ENCODE data around the gene WWC2. TPM values are rescaled to one million over a fixed set of nuclear protein-coding genes. Genes with fewer than 3 reads are reported as not detected.

Gene WWC2
- total and polyA plus RNA-seq, 7 donors: 2.9 to 15.5 (median 7.8) TPM

DNA sequence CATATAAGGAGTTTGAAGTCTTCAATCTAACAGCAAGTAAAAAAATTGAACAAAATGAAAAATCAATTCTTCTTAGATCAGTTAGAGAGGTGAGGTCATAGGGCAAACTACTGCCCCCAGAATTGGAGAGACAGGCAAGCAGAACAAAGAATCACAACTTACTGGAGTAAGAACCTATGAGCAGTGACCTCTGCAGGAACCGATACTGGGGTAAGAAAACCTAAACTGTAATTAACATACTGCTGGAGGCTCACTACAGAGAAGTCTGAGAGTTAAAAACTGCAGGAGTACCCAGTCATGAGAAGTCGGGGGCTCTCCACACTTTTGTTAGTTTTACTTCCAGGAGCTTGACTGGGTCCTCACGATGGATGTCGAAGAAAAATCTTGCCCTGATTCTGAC lies 205.0 kb downstream of the WWC2 start:
- Histone ChIP-seq H3K27ac (no peak overlapping the region), H3K9me3 (no peaks in the 10 kb centered on the region), H3K4me3 (no peak overlapping the region), H3K36me3 (ENCODE audit: insufficient read depth in 1 of 2, low read depth in 1 of 2) (peaks cover 0 to 4% of the 10 kb centered on the region in 2 donors), H3K27me3 (ENCODE audit: insufficient read depth in 3 of 3, low read length in 2 of 3) (no peaks in the 10 kb centered on the region), H3K4me1 (no peaks in the 10 kb centered on the region)
- DNase-seq (no peak), ATAC-seq (no peak)
- intact Hi-C loops (cut with DNase I): no loop called here
- WGBS, 3 donors: 98% methylated on average over 4 of the region's 4 CpGs
- TF ChIP-seq, protein P1, sequence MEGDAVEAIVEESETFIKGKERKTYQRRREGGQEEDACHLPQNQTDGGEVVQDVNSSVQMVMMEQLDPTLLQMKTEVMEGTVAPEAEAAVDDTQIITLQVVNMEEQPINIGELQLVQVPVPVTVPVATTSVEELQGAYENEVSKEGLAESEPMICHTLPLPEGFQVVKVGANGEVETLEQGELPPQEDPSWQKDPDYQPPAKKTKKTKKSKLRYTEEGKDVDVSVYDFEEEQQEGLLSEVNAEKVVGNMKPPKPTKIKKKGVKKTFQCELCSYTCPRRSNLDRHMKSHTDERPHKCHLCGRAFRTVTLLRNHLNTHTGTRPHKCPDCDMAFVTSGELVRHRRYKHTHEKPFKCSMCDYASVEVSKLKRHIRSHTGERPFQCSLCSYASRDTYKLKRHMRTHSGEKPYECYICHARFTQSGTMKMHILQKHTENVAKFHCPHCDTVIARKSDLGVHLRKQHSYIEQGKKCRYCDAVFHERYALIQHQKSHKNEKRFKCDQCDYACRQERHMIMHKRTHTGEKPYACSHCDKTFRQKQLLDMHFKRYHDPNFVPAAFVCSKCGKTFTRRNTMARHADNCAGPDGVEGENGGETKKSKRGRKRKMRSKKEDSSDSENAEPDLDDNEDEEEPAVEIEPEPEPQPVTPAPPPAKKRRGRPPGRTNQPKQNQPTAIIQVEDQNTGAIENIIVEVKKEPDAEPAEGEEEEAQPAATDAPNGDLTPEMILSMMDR (IDR thresholded peaks at IDR 0.05): no peak

DNA sequence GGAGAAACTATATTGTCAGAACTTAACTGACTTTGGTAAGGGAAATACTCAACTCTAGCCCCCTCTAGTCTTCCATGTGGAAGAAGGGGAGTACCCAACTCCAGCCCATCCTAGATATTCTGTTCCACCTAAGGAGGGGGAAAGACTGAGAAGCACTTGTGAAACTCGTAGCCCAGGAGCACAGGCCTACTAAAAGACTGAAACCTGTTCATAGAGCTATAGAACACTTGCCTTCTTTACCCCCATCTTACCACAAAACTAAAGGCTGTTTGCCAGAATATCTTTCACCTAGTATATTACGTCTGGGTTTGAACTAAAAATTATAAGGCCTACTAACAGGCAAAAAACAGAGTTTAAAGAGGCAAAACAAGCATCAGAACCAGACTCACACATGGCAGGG lies 205.5 kb downstream of the WWC2 start:
- H3K9me3 ChIP-seq: no peaks in the 10 kb centered on the region
- DNase-seq (no peak), ATAC-seq (no peak)
- H3K36me3 ChIP-seq (ENCODE audit: insufficient read depth in 1 of 2, low read depth in 1 of 2): peaks cover 0 to 4% of the 10 kb centered on the region in 2 donors
- no peaks in the 10 kb centered on the region for H3K4me1 ChIP-seq
- no peaks in the 10 kb centered on the region for H3K27me3 ChIP-seq (ENCODE audit: insufficient read depth in 3 of 3, low read length in 2 of 3)
- no peak overlapping the region for H3K4me3 ChIP-seq
- H3K27ac ChIP-seq: no peak overlapping the region
- intact Hi-C loops (cut with DNase I): no loop called here
- TF ChIP-seq, protein P1 (IDR thresholded peaks at IDR 0.05): no peak
- 95 to 100% (median 95%) methylated on average over 2 of the region's 2 CpGs for WGBS, 3 donors

DNA sequence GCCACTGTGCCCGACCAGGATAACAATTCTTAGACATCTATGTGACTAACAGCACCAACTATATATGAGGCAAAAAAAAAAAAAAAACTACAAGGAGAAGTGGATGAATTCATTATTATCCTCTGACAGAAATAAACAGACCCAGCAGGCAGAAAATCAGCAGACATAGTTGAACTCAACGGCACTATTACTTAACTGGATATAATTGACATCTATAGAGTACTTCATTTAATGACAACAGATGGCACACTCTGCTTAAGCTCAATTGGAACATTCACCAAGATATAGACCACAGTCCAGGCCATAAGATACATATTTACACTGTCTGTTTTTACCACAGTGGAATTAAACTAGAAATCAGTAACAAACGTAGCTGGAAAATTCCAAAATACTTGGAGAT lies 207.8 kb downstream of the WWC2 start:
- Histone ChIP-seq H3K4me3 (no peak overlapping the region), H3K4me1 (no peaks in the 10 kb centered on the region), H3K36me3 (ENCODE audit: insufficient read depth in 1 of 2, low read depth in 1 of 2) (peaks cover 0 to 4% of the 10 kb centered on the region in 2 donors), H3K27me3 (ENCODE audit: insufficient read depth in 3 of 3, low read length in 2 of 3) (no peaks in the 10 kb centered on the region), H3K27ac (no peak overlapping the region), H3K9me3 (no peaks in the 10 kb centered on the region)
- WGBS, 3 donors: 68 to 89% (median 80%) methylated on average over 3 of the region's 3 CpGs
- no peak for DNase-seq
- intact Hi-C loops (cut with DNase I): no loop called here
- ATAC-seq: no peak
- TF ChIP-seq, protein P1 (IDR thresholded peaks at IDR 0.05): no peak

DNA sequence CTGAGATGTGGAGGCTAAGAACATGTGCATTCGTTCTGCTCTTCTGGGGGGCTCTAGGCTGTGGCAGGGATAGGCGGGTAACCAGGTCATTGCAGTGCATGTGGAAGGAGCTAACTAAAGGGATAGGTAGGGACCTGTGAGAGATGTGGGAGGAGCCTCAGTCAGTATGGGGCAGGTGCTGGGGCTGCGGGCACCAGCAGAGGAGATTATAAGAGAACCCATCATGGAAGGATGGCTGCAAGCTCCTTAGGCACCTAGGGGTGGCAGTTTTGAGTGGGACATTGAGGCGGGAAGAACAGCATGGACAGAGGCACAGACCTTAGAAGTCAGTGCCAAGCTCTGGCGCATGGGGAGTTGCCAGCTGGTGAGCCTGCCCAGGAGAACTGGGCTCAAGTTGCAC lies 213.8 kb downstream of the WWC2 start:
- H3K27me3 ChIP-seq (ENCODE audit: insufficient read depth in 3 of 3, low read length in 2 of 3): no peaks in the 10 kb centered on the region
- H3K27ac ChIP-seq: no peak overlapping the region
- no peak overlapping the region for H3K4me3 ChIP-seq
- ATAC-seq: no peak
- TF ChIP-seq, protein P1 (IDR thresholded peaks at IDR 0.05): no peak
- H3K36me3 ChIP-seq (ENCODE audit: insufficient read depth in 1 of 2, low read depth in 1 of 2): peaks cover 0 to 39% of the 10 kb centered on the region in 2 donors
- H3K9me3 ChIP-seq: no peaks in the 10 kb centered on the region
- H3K4me1 ChIP-seq: no peaks in the 10 kb centered on the region
- 75 to 95% (median 80%) methylated on average over 5 of the region's 5 CpGs for WGBS, 3 donors
- intact Hi-C loops (cut with DNase I): no loop called here
- no peak for DNase-seq

DNA sequence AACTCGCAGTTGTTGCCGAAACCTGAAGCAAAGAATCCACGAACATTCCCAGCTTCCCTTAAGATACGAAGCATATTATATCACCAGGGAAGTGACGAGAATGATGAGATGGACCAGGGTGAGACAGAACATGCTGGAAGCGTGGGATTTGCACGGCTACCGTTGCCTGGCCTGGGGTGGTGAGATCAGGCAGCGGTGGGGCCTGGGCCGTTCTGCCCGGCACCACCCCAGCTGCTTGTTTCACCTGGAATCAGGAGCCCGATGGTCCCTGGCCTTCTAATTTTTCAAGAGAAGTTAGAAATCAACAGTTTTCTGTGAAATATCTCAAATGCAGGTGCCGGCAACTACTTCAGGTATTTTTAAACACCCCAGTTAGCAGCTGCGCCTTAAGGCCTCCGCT lies 215.3 kb downstream of the WWC2 start:
- Histone ChIP-seq H3K9me3 (no peaks in the 10 kb centered on the region), H3K4me1 (no peaks in the 10 kb centered on the region), H3K27ac (no peak overlapping the region), H3K36me3 (ENCODE audit: insufficient read depth in 1 of 2, low read depth in 1 of 2) (peaks cover 0 to 39% of the 10 kb centered on the region in 2 donors), H3K4me3 (no peak overlapping the region), H3K27me3 (ENCODE audit: insufficient read depth in 3 of 3, low read length in 2 of 3) (no peaks in the 10 kb centered on the region)
- DNase-seq: no peak
- TF ChIP-seq, protein P1 (IDR thresholded peaks at IDR 0.05): no peak
- ATAC-seq: no peak
- WGBS, 3 donors: 93 to 94% (median 94%) methylated on average over 15 of the region's 15 CpGs
- intact Hi-C loops (cut with DNase I): no loop called here

Measured in psoas muscle (tissue), 8 donors.